Measurements from ENCODE around the gene SPG21. TPM values are rescaled to one million over a fixed set of nuclear protein-coding genes. Genes with fewer than 3 reads are reported as not detected.
A peak's percentile ranks its signal among the peaks of the same experiment; 100 is the strongest.

SPG21 gene
- total RNA-seq, 1 experiment from 2014 or later: 66.6 TPM

DNA sequence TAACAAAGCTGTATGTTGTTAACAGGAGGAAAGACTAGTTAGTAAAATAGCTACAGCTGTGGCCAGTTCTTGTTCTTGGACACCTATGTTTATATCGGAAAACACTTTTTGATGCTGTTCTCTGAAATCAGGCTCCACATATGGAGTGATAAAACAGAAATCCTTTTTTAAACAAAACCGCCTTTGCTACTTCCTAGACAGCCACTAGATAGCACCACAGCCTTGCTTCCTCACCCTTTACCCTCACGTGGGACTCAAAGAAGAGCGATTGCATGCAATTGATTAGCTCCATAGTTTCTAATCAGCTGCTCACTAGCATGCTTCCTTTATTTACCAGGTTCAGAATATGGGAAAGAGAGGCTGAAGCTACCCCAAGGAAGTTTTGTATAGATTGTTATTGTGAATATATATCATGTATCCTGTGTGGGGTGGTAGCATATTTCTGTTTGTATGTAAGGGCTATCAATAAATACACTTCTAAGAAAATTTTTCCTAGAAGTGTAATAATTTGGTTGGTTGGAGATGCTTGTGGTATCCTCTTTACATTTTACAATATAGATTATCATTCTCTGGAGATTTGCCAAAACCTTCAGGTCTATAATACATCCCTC is 44.0 kb upstream of the SPG21 start:
- Histone ChIP-seq H2BK20ac (ENCODE audit: low read depth, low read length, poor library complexity, severe bottlenecking) (no peak overlapping the region), H3K23ac (ENCODE audit: insufficient read length, low read depth, low read length) (no peak overlapping the region), H3K79me1 (ENCODE audit: insufficient read depth, low read depth, low read length, poor library complexity, severe bottlenecking) (no peaks in the 10 kb centered on the region), H2BK12ac (ENCODE audit: insufficient read length, low read depth, low read length) (no peak overlapping the region), H3K4me2 (ENCODE audit: insufficient read depth, insufficient read length, low read length) (no peak overlapping the region), H4K8ac (replicated peaks; ENCODE audit: insufficient read length, low read depth, low read length) (no peak overlapping the region), H2AK5ac (ENCODE audit: insufficient read length, low read length) (no peak overlapping the region), H3K79me2 (ENCODE audit: insufficient read depth, low read length) (no peaks in the 10 kb centered on the region), H3K56ac (ENCODE audit: insufficient read length, low read depth, low read length) (no peak overlapping the region), H3T11ph (ENCODE audit: low read length) (no peak overlapping the region), H3K14ac (ENCODE audit: insufficient read depth, low read length) (no peak overlapping the region), H3K18ac (ENCODE audit: insufficient read length, low read depth, low read length) (no peak overlapping the region), H3K9me3 (ENCODE audit: control insufficient read depth, low read depth, low read length) (no peaks in the 10 kb centered on the region), H3K23me2 (ENCODE audit: insufficient read length, low read depth, low read length, poor library complexity, severe bottlenecking) (no peaks in the 10 kb centered on the region), H3K27ac (ENCODE audit: insufficient read length, low read depth, low read length) (no peak overlapping the region), H3K4ac (ENCODE audit: low read depth, low read length) (no peak overlapping the region), H3K4me1 (ENCODE audit: insufficient read depth, low read length) (no peaks in the 10 kb centered on the region; the same call in 1 of the 2 replicates), H4K91ac (ENCODE audit: insufficient read length, low read depth, low read length) (no peak overlapping the region), H2BK5ac (ENCODE audit: insufficient read length, low read length) (no peak overlapping the region), H2BK15ac (ENCODE audit: low read depth, low read length) (no peak overlapping the region), H2AFZ (ENCODE audit: low read length) (no peak overlapping the region), H3K27me3 (ENCODE audit: insufficient read depth, low read length) (no peaks in the 10 kb centered on the region), H4K5ac (ENCODE audit: insufficient read length, low read depth, low read length) (no peak overlapping the region), H4K20me1 (ENCODE audit: control insufficient read depth, insufficient read depth, insufficient read length) (no peaks in the 10 kb centered on the region), H2BK120ac (ENCODE audit: low read depth, low read length, poor library complexity, severe bottlenecking) (no peak overlapping the region), H3K9ac (ENCODE audit: extremely low read depth, insufficient read length, low read length) (no peak overlapping the region)
- Mint-ChIP-seq H3K36me3 (ENCODE audit: insufficient read depth in 1 of 3, low read depth in 3 of 3) (no peaks in the 10 kb centered on the region), H3K9me3 (no peaks in the 10 kb centered on the region), H3K27me3 (ENCODE audit: low read depth) (peaks cover 8% of the 10 kb centered on the region; the same call in 1 of the 2 replicates), H3K4me3 (no peak overlapping the region), H3K27ac (no peak overlapping the region), H3K4me1 (peaks cover 8% of the 10 kb centered on the region in 2 experiments)
- no CpG with 5 or more reads among the region's 4 CpGs for WGBS (ENCODE audit: extremely low coverage, insufficient read length, low lambda C conversion rate)
- no peak for DNase-seq
- TF ChIP-seq, protein P1, sequence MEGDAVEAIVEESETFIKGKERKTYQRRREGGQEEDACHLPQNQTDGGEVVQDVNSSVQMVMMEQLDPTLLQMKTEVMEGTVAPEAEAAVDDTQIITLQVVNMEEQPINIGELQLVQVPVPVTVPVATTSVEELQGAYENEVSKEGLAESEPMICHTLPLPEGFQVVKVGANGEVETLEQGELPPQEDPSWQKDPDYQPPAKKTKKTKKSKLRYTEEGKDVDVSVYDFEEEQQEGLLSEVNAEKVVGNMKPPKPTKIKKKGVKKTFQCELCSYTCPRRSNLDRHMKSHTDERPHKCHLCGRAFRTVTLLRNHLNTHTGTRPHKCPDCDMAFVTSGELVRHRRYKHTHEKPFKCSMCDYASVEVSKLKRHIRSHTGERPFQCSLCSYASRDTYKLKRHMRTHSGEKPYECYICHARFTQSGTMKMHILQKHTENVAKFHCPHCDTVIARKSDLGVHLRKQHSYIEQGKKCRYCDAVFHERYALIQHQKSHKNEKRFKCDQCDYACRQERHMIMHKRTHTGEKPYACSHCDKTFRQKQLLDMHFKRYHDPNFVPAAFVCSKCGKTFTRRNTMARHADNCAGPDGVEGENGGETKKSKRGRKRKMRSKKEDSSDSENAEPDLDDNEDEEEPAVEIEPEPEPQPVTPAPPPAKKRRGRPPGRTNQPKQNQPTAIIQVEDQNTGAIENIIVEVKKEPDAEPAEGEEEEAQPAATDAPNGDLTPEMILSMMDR (conservative IDR thresholded peaks at IDR 0.05): peak; percentile 52; the same call in 2 of the 3 replicates
